Measurements from ENCODE around the gene ASB7.

ASB7 gene

GRCh38 chr15:100687582-100688141, 85.3 kb downstream of the ASB7 start:
- no peak for DNase-seq

GRCh38 chr15:100688549-100689120, 86.2 kb downstream of the ASB7 start:
- no peak for DNase-seq

- no peak for DNase-seq
Measured at GRCh38 chr15:100689131-100689899, 86.9 kb downstream of the ASB7 start.

- no peak for DNase-seq
Measured at GRCh38 chr15:100690032-100690794, 87.8 kb downstream of the ASB7 start.

GRCh38 chr15:100690795-100691158, 88.4 kb downstream of the ASB7 start:
- DNase-seq, result no peak

- DNase-seq, result no peak
Measured at GRCh38 chr15:100691321-100691720, 88.9 kb downstream of the ASB7 start.

- no peak for DNase-seq
Measured at GRCh38 chr15:100692246-100692645, 89.9 kb downstream of the ASB7 start.

- no peak for DNase-seq
Measured at GRCh38 chr15:100692671-100693070, 90.3 kb downstream of the ASB7 start.

GRCh38 chr15:100693451-100693850, 91.1 kb downstream of the ASB7 start:
- DNase-seq, result no peak

- DNase-seq, result no peak
Measured at GRCh38 chr15:100694381-100695021, 92.1 kb downstream of the ASB7 start.

- no peak for DNase-seq
Measured at GRCh38 chr15:100695048-100695447, 92.7 kb downstream of the ASB7 start.

- no peak for DNase-seq
Measured at GRCh38 chr15:100696452-100696851, 94.1 kb downstream of the ASB7 start.
